Neural progenitor cell (in vitro differentiated cells): Measurements from ENCODE around the gene ESCO1. TPM values are rescaled to one million over a fixed set of nuclear protein-coding genes. Genes with fewer than 3 reads are reported as not detected.

Source experiments
- DNase-seq: peaks from one replicate; pipeline ENCODE4 v3.0.0-alpha.2; 2016; ENCODE audit warnings: low spot score
- H2AFZ ChIP-seq: fragments of 200-600 bp; sonication (generic); replicated peaks from 2 replicates; pipeline ENCODE4 v1.6.1; 2016; ENCODE audit warnings: antibody characterized with exemption
- H3F3A ChIP-seq: fragments of 200-600 bp; sonication (generic); 2 replicates; pipeline ENCODE4 v1.6.1; 2016; ENCODE audit warnings: antibody characterized with exemption, low read depth
- H3K27ac ChIP-seq: fragments of 200-600 bp; sonication (generic); 2 replicates; pipeline ENCODE4 v1.5.1; 2016; ENCODE audit warnings: mild to moderate bottlenecking
- H3K27me3 ChIP-seq: fragments of 200-600 bp; sonication (generic); 2 replicates; pipeline ENCODE4 v1.6.1; 2016; ENCODE audit warnings: mild to moderate bottlenecking, moderate library complexity
- H3K36me3 ChIP-seq: fragments of 200-600 bp; sonication (generic); 2 replicates; pipeline ENCODE4 v1.5.1; 2016
- H3K4me1 ChIP-seq: fragments of 200-600 bp; sonication (generic); 2 replicates; pipeline ENCODE4 v1.6.1; 2016; ENCODE audit warnings: mixed run types
- H3K4me2 ChIP-seq: fragments of 200-600 bp; sonication (generic); 2 replicates; pipeline ENCODE4 v1.6.1; 2016
- H3K4me3 ChIP-seq: fragments of 200-600 bp; sonication (generic); 2 replicates; pipeline ENCODE4 v1.5.1; 2016
- H3K79me2 ChIP-seq: fragments of 200-600 bp; sonication (generic); 2 replicates; pipeline ENCODE4 v1.6.1; 2016; ENCODE audit warnings: low read depth
- H3K9ac ChIP-seq: fragments of 200-600 bp; sonication (generic); 2 replicates; pipeline ENCODE4 v1.6.1; 2016
- H3K9me3 ChIP-seq: fragments of 200-600 bp; sonication (generic); 2 replicates; pipeline ENCODE4 v1.5.1; 2016; ENCODE audit warnings: low read depth
- H4K20me1 ChIP-seq: fragments of 200-600 bp; sonication (generic); 2 replicates; pipeline ENCODE4 v1.6.1; 2016; ENCODE audit warnings: low read depth
- H3K27ac Mint-ChIP-seq: 3 replicates; pipeline ENCODE4 v1.8.0; 2021; ENCODE audit warnings: mixed read lengths
- H3K27me3 Mint-ChIP-seq: 2 replicates; pipeline ENCODE4 v1.8.0; 2022; ENCODE audit warnings: low read depth, mild to moderate bottlenecking, inconsistent platforms, moderate library complexity, mixed read lengths; ENCODE audit not compliant: insufficient read depth
- H3K36me3 Mint-ChIP-seq: 3 replicates; pipeline ENCODE4 v1.8.0; 2021; ENCODE audit warnings: mixed read lengths
- H3K4me1 Mint-ChIP-seq: 3 replicates; pipeline ENCODE4 v1.8.0; 2021; ENCODE audit warnings: mixed read lengths
- H3K4me3 Mint-ChIP-seq: 3 replicates; pipeline ENCODE4 v1.8.0; 2021; ENCODE audit warnings: mild to moderate bottlenecking, moderate library complexity, mixed read lengths
- H3K9me3 Mint-ChIP-seq: 3 replicates; pipeline ENCODE4 v1.8.0; 2020; ENCODE audit warnings: mixed read lengths
- CTCF ChIP-seq: fragments of 200-600 bp; sonication (generic); IDR thresholded peaks from 2 replicates; pipeline ENCODE4 v1.5.1; 2017; ENCODE audit warnings: antibody characterized with exemption, mild to moderate bottlenecking
- EZH2 ChIP-seq: fragments of 200-600 bp; sonication (generic); IDR thresholded peaks from 2 replicates; pipeline ENCODE4 v1.6.1; 2017; ENCODE audit warnings: antibody characterized with exemption, mild to moderate bottlenecking, moderate library complexity
- EZH2phosphoT487 ChIP-seq: fragments of 200-600 bp; sonication (generic); IDR thresholded peaks from 2 replicates; pipeline ENCODE4 v1.6.1; 2017; ENCODE audit warnings: antibody characterized with exemption
- total RNA-seq: library from RNA; depleted of rRNA; stranded (reverse); fragments of >200 nt; gene quantifications from 2 replicates; pipeline ENCODE4 v1.2.3, GENCODE V29; 2015; ENCODE audit warnings: low replicate concordance

Gene ESCO1
- total RNA-seq, 1 donor from 2014 or later, result 48.8 TPM

DNA sequence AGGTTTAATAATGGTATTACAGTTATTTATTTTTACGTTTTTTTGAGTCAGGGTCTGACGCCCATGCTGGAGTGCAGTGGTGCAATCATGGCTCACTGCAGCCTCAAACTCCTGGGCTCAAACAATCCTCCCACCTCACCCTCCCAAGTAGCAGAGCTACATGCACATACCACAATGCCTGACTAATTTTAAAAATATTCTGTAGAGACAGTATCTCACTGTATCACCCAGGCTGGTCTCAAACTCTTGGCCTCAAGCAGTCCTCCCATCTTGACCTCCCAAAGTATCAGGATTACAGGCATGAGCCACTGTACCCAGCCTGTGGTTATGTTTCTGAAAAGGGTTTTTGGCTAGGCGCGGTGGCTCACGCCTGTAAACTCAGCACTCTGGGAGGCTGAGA, 120.8 kb downstream of the ESCO1 start:
- peaks cover 39% of the 10 kb centered on the region for H3K36me3 ChIP-seq
- H3K4me1 ChIP-seq, result no peaks in the 10 kb centered on the region
- H3K4me3 ChIP-seq, result no peak overlapping the region
- no peak overlapping the region for H2AFZ ChIP-seq
- TF ChIP-seq EZH2phosphoT487 (no peak), CTCF (no peak), EZH2 (no peak)
- H3K79me2 ChIP-seq, result no peaks in the 10 kb centered on the region
- H3K4me2 ChIP-seq, result no peak overlapping the region
- H3K9ac ChIP-seq, result no peak overlapping the region
- Mint-ChIP-seq H3K36me3 (peaks cover 26% of the 10 kb centered on the region), H3K27me3 (peaks cover 3% of the 10 kb centered on the region), H3K4me1 (peaks cover under 1% of the 10 kb centered on the region), H3K9me3 (peaks cover 1% of the 10 kb centered on the region), H3K4me3 (no peak overlapping the region), H3K27ac (no peak overlapping the region)
- H3F3A ChIP-seq, result peaks cover 25% of the 10 kb centered on the region
- H4K20me1 ChIP-seq, result no peaks in the 10 kb centered on the region
- H3K27me3 ChIP-seq, result no peaks in the 10 kb centered on the region
- no peak for DNase-seq
- no peaks in the 10 kb centered on the region for H3K9me3 ChIP-seq
- no peak overlapping the region for H3K27ac ChIP-seq

Other genes with a start within 250 kb of the ESCO1 start
- gene SNRPD1, start 11.6 kb upstream of the ESCO1 start, total RNA-seq, result 123 and 128 TPM in 2 replicates
- gene ABHD3, start 104.1 kb upstream of the ESCO1 start, total RNA-seq, result 13.5 and 21.0 TPM in 2 replicates
- 83.8 and 112 TPM in 2 replicates for gene MIB1, start 140.1 kb upstream of the ESCO1 start, total RNA-seq